Measurements from ENCODE around the gene DAAM1.

The DAAM1 gene

GRCh38 chr14:59268011-59268410, 79.5 kb downstream of the DAAM1 start:
- Histone ChIP-seq H3K27me3 (replicated peaks; ENCODE audit: control insufficient read depth, insufficient read depth, low read length, poor library complexity, severe bottlenecking) (no peaks in the 10 kb centered on the region), H3K4me1 (ENCODE audit: control insufficient read depth, insufficient read depth, low read length, poor library complexity, severe bottlenecking) (no peaks in the 10 kb centered on the region), H3K36me3 (ENCODE audit: control insufficient read depth, insufficient read depth, low read length) (peaks cover 7% of the 10 kb centered on the region), H3K27ac (ENCODE audit: insufficient read depth, low read length, poor library complexity, severe bottlenecking) (no peak overlapping the region), H3K9me3 (ENCODE audit: control insufficient read depth, low read length) (no peaks in the 10 kb centered on the region), H3K4me3 (ENCODE audit: insufficient read depth, low read depth, low read length, poor library complexity, severe bottlenecking) (no peak overlapping the region)
- no peak for DNase-seq

DNA sequence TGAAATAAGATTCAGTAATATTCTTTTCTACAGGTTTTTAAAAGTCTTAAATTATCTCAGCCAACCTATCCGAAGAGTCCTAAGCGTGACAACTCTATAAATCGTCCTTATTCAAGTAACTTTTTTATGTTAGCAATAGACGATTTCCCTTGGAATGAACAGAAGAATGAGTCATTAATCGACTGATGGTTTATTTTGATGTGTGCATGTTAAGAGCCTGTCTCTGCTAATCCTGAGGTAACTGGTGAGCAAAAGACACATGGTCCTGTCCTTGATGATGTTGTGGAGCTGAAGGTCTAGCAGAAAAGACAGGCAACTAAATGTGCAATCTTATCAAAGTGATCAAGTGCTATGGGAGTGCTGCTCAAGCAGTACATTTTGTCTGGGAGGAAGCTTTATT, 80.4 kb downstream of the DAAM1 start:
- no peaks in the 10 kb centered on the region for H3K9me3 ChIP-seq (ENCODE audit: control insufficient read depth, low read length)
- no peaks in the 10 kb centered on the region for H3K4me1 ChIP-seq (ENCODE audit: control insufficient read depth, insufficient read depth, low read length, poor library complexity, severe bottlenecking)
- H3K27me3 ChIP-seq (replicated peaks; ENCODE audit: control insufficient read depth, insufficient read depth, low read length, poor library complexity, severe bottlenecking): no peaks in the 10 kb centered on the region
- H3K4me3 ChIP-seq (ENCODE audit: insufficient read depth, low read depth, low read length, poor library complexity, severe bottlenecking): no peak overlapping the region
- H3K27ac ChIP-seq (ENCODE audit: insufficient read depth, low read length, poor library complexity, severe bottlenecking): no peak overlapping the region
- H3K36me3 ChIP-seq (ENCODE audit: control insufficient read depth, insufficient read depth, low read length): peaks cover 7% of the 10 kb centered on the region
- DNase-seq: no peak

DNA sequence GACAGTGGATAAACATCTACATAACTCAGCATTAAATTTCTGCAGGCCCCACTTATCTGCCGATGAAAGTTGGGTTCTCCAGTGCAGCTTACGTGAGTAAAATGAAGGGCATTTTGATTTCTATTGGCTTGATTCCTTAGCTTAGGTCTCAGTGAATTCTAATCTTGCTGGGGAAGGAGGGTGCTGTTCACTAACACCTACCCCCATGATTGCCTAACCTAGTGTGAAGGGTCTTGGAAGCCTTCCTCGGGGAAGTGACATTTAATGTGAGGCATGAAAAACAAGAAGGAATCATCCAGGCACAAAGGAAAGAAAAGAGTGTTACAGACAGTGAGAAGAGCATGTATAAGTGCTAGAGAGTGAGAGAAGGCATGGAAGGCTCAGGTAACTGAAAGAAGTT, 81.0 kb downstream of the DAAM1 start:
- Histone ChIP-seq H3K9me3 (ENCODE audit: control insufficient read depth, low read length) (no peaks in the 10 kb centered on the region), H3K4me1 (ENCODE audit: control insufficient read depth, insufficient read depth, low read length, poor library complexity, severe bottlenecking) (no peaks in the 10 kb centered on the region), H3K27ac (ENCODE audit: insufficient read depth, low read length, poor library complexity, severe bottlenecking) (no peak overlapping the region), H3K36me3 (ENCODE audit: control insufficient read depth, insufficient read depth, low read length) (peaks cover 5% of the 10 kb centered on the region), H3K4me3 (ENCODE audit: insufficient read depth, low read depth, low read length, poor library complexity, severe bottlenecking) (no peak overlapping the region), H3K27me3 (replicated peaks; ENCODE audit: control insufficient read depth, insufficient read depth, low read length, poor library complexity, severe bottlenecking) (no peaks in the 10 kb centered on the region)
- no peak for DNase-seq

DNA sequence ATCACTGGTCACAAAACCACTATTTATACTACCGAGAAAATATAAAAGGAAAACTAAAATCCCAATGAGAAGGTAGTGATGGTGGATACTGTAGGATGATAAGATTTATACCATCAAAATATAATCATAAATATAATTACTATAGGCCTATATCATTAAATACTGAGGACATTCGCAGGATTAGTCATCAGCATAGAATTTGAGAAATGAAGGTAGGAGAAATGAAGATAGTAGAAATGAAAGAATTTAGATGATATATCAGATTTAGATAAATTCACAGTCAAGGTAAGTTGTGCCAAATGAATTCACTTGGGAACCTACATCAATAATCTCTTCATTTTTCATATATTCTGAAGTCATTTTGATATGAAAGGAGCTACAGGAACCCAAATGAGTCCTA, 82.8 kb downstream of the DAAM1 start:
- H3K9me3 ChIP-seq (ENCODE audit: control insufficient read depth, low read length): no peaks in the 10 kb centered on the region
- peaks cover 5% of the 10 kb centered on the region for H3K36me3 ChIP-seq (ENCODE audit: control insufficient read depth, insufficient read depth, low read length)
- no peak overlapping the region for H3K4me3 ChIP-seq (ENCODE audit: insufficient read depth, low read depth, low read length, poor library complexity, severe bottlenecking)
- H3K27me3 ChIP-seq (replicated peaks; ENCODE audit: control insufficient read depth, insufficient read depth, low read length, poor library complexity, severe bottlenecking): no peaks in the 10 kb centered on the region
- no peak for DNase-seq
- no peaks in the 10 kb centered on the region for H3K4me1 ChIP-seq (ENCODE audit: control insufficient read depth, insufficient read depth, low read length, poor library complexity, severe bottlenecking)
- H3K27ac ChIP-seq (ENCODE audit: insufficient read depth, low read length, poor library complexity, severe bottlenecking): no peak overlapping the region

GRCh38 chr14:59271734-59272133, 83.3 kb downstream of the DAAM1 start:
- no peaks in the 10 kb centered on the region for H3K9me3 ChIP-seq (ENCODE audit: control insufficient read depth, low read length)
- no peak for DNase-seq
- no peaks in the 10 kb centered on the region for H3K4me1 ChIP-seq (ENCODE audit: control insufficient read depth, insufficient read depth, low read length, poor library complexity, severe bottlenecking)
- H3K36me3 ChIP-seq (ENCODE audit: control insufficient read depth, insufficient read depth, low read length): peaks cover 5% of the 10 kb centered on the region
- H3K4me3 ChIP-seq (ENCODE audit: insufficient read depth, low read depth, low read length, poor library complexity, severe bottlenecking): no peak overlapping the region
- H3K27ac ChIP-seq (ENCODE audit: insufficient read depth, low read length, poor library complexity, severe bottlenecking): no peak overlapping the region
- H3K27me3 ChIP-seq (replicated peaks; ENCODE audit: control insufficient read depth, insufficient read depth, low read length, poor library complexity, severe bottlenecking): no peaks in the 10 kb centered on the region

GRCh38 chr14:59272633-59273032, 84.2 kb downstream of the DAAM1 start:
- Histone ChIP-seq H3K27me3 (replicated peaks; ENCODE audit: control insufficient read depth, insufficient read depth, low read length, poor library complexity, severe bottlenecking) (no peaks in the 10 kb centered on the region), H3K9me3 (ENCODE audit: control insufficient read depth, low read length) (no peaks in the 10 kb centered on the region), H3K36me3 (ENCODE audit: control insufficient read depth, insufficient read depth, low read length) (peaks cover 5% of the 10 kb centered on the region), H3K4me1 (ENCODE audit: control insufficient read depth, insufficient read depth, low read length, poor library complexity, severe bottlenecking) (no peaks in the 10 kb centered on the region), H3K27ac (ENCODE audit: insufficient read depth, low read length, poor library complexity, severe bottlenecking) (no peak overlapping the region), H3K4me3 (ENCODE audit: insufficient read depth, low read depth, low read length, poor library complexity, severe bottlenecking) (no peak overlapping the region)
- DNase-seq: no peak

- DNase-seq: no peak
- no peak overlapping the region for H3K27ac ChIP-seq (ENCODE audit: insufficient read depth, low read length, poor library complexity, severe bottlenecking)
- H3K27me3 ChIP-seq (replicated peaks; ENCODE audit: control insufficient read depth, insufficient read depth, low read length, poor library complexity, severe bottlenecking): no peaks in the 10 kb centered on the region
- no peaks in the 10 kb centered on the region for H3K4me1 ChIP-seq (ENCODE audit: control insufficient read depth, insufficient read depth, low read length, poor library complexity, severe bottlenecking)
- no peaks in the 10 kb centered on the region for H3K9me3 ChIP-seq (ENCODE audit: control insufficient read depth, low read length)
- H3K36me3 ChIP-seq (ENCODE audit: control insufficient read depth, insufficient read depth, low read length): peaks cover 5% of the 10 kb centered on the region
- H3K4me3 ChIP-seq (ENCODE audit: insufficient read depth, low read depth, low read length, poor library complexity, severe bottlenecking): no peak overlapping the region
Measured at GRCh38 chr14:59273737-59274136, 85.3 kb downstream of the DAAM1 start.

GRCh38 chr14:59274991-59275391, 86.5 kb downstream of the DAAM1 start:
- peaks cover 5% of the 10 kb centered on the region for H3K36me3 ChIP-seq (ENCODE audit: control insufficient read depth, insufficient read depth, low read length)
- no peak overlapping the region for H3K27ac ChIP-seq (ENCODE audit: insufficient read depth, low read length, poor library complexity, severe bottlenecking)
- H3K9me3 ChIP-seq (ENCODE audit: control insufficient read depth, low read length): no peaks in the 10 kb centered on the region
- H3K4me3 ChIP-seq (ENCODE audit: insufficient read depth, low read depth, low read length, poor library complexity, severe bottlenecking): no peak overlapping the region
- no peak for DNase-seq
- H3K27me3 ChIP-seq (replicated peaks; ENCODE audit: control insufficient read depth, insufficient read depth, low read length, poor library complexity, severe bottlenecking): no peaks in the 10 kb centered on the region
- no peaks in the 10 kb centered on the region for H3K4me1 ChIP-seq (ENCODE audit: control insufficient read depth, insufficient read depth, low read length, poor library complexity, severe bottlenecking)

DNA sequence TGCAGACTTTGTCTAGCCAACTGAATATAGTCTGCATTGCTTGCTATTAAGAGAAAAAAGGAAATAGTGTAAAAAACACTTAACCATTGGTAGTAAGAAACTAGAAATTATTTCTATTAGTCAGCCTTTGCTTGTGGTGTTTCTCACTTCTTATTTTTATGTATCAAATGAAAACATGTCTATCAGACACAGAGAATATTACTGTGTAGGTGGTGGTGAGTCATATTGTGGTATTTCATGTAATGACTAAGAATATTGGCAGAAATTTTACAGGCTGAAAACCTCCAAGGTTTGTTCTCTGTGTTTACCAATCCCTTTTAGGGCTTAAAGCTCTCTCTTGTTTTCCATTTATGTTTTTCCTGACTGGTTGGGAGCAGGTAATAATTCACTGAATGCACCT, 87.2 kb downstream of the DAAM1 start:
- no peaks in the 10 kb centered on the region for H3K27me3 ChIP-seq (replicated peaks; ENCODE audit: control insufficient read depth, insufficient read depth, low read length, poor library complexity, severe bottlenecking)
- H3K4me1 ChIP-seq (ENCODE audit: control insufficient read depth, insufficient read depth, low read length, poor library complexity, severe bottlenecking): no peaks in the 10 kb centered on the region
- no peak overlapping the region for H3K27ac ChIP-seq (ENCODE audit: insufficient read depth, low read length, poor library complexity, severe bottlenecking)
- H3K36me3 ChIP-seq (ENCODE audit: control insufficient read depth, insufficient read depth, low read length): peaks cover under 1% of the 10 kb centered on the region
- H3K9me3 ChIP-seq (ENCODE audit: control insufficient read depth, low read length): no peaks in the 10 kb centered on the region
- no peak for DNase-seq
- no peak overlapping the region for H3K4me3 ChIP-seq (ENCODE audit: insufficient read depth, low read depth, low read length, poor library complexity, severe bottlenecking)

- H3K4me1 ChIP-seq (ENCODE audit: control insufficient read depth, insufficient read depth, low read length, poor library complexity, severe bottlenecking): no peaks in the 10 kb centered on the region
- H3K27me3 ChIP-seq (replicated peaks; ENCODE audit: control insufficient read depth, insufficient read depth, low read length, poor library complexity, severe bottlenecking): no peaks in the 10 kb centered on the region
- H3K4me3 ChIP-seq (ENCODE audit: insufficient read depth, low read depth, low read length, poor library complexity, severe bottlenecking): no peak overlapping the region
- DNase-seq: no peak
- H3K27ac ChIP-seq (ENCODE audit: insufficient read depth, low read length, poor library complexity, severe bottlenecking): no peak overlapping the region
- H3K9me3 ChIP-seq (ENCODE audit: control insufficient read depth, low read length): no peaks in the 10 kb centered on the region
- H3K36me3 ChIP-seq (ENCODE audit: control insufficient read depth, insufficient read depth, low read length): no peaks in the 10 kb centered on the region
Measured at GRCh38 chr14:59276235-59276634, 87.8 kb downstream of the DAAM1 start.

DNA sequence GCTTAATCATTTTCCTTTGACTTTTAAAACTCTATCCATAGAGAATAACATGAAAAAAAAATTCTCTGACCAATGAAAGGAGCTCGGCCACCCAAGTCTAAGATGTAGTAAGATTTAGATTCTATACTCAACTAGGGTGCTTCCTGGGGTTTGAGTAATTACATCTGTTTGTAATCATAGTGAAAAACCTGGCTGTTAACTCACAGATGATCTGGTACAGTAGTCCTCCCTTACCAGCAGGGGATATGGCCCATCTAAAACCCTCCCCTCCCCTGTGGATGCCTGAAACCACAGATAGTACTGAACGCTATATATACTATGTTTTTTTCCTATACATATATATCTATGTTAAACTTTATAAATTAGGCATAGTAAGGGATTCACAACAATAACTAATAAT, 89.2 kb downstream of the DAAM1 start:
- Histone ChIP-seq H3K27me3 (replicated peaks; ENCODE audit: control insufficient read depth, insufficient read depth, low read length, poor library complexity, severe bottlenecking) (no peaks in the 10 kb centered on the region), H3K4me1 (ENCODE audit: control insufficient read depth, insufficient read depth, low read length, poor library complexity, severe bottlenecking) (no peaks in the 10 kb centered on the region), H3K9me3 (ENCODE audit: control insufficient read depth, low read length) (no peaks in the 10 kb centered on the region), H3K27ac (ENCODE audit: insufficient read depth, low read length, poor library complexity, severe bottlenecking) (no peak overlapping the region), H3K36me3 (ENCODE audit: control insufficient read depth, insufficient read depth, low read length) (no peaks in the 10 kb centered on the region), H3K4me3 (ENCODE audit: insufficient read depth, low read depth, low read length, poor library complexity, severe bottlenecking) (no peak overlapping the region)
- DNase-seq: no peak

Data from effector memory CD4-positive, alpha-beta T cell (primary cell).